GM12872 (cell line): ENCODE results near the gene TSEN34.
"Not testable (repeated sequence)": the region's sequence is repeated elsewhere in the genome, so short reads cannot be mapped to it uniquely, and the experiment has no call there.

ENCODE experiments used
- TF ChIP-seq, protein P1 (sequence below): IDR thresholded peaks from 3 replicates; pipeline ENCODE4 v1.5.1; 2011; ENCODE audit warnings: low read depth, mild to moderate bottlenecking, low read length, moderate library complexity; ENCODE audit not compliant: insufficient read depth

The TSEN34 gene

GRCh38 chr19:54211235-54211634 lies 20.1 kb downstream of the TSEN34 start:
- TF ChIP-seq, protein P1, sequence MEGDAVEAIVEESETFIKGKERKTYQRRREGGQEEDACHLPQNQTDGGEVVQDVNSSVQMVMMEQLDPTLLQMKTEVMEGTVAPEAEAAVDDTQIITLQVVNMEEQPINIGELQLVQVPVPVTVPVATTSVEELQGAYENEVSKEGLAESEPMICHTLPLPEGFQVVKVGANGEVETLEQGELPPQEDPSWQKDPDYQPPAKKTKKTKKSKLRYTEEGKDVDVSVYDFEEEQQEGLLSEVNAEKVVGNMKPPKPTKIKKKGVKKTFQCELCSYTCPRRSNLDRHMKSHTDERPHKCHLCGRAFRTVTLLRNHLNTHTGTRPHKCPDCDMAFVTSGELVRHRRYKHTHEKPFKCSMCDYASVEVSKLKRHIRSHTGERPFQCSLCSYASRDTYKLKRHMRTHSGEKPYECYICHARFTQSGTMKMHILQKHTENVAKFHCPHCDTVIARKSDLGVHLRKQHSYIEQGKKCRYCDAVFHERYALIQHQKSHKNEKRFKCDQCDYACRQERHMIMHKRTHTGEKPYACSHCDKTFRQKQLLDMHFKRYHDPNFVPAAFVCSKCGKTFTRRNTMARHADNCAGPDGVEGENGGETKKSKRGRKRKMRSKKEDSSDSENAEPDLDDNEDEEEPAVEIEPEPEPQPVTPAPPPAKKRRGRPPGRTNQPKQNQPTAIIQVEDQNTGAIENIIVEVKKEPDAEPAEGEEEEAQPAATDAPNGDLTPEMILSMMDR: no peak

DNA sequence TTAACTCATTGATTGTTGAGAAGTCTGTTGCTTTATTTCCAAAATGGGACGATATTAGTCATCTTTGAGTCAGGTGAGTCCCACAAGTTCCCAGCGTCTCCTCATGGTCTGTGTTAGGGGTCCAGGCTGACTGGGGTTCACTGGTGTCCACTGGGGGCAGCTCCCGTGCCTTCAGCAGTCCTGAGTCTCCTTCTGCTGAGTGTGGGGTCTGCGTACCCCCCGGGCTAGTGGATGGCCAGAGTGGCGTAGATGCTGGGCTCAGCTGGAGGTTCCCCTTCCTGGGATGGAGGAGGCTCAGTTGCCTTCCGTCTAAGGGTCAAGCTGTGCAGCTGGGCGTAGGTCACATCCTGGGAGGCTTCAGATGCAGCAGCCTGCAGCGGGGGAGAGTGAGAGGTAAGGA lies 25.8 kb downstream of the TSEN34 start:
- TF ChIP-seq, protein P1: no peak

- TF ChIP-seq, protein P1: no peak
These were observed 27.2 kb downstream of the TSEN34 start for GRCh38 chr19:54218259-54218658.

- TF ChIP-seq, protein P1: no peak
These were observed 28.0 kb downstream of the TSEN34 start for GRCh38 chr19:54218960-54219661.

DNA sequence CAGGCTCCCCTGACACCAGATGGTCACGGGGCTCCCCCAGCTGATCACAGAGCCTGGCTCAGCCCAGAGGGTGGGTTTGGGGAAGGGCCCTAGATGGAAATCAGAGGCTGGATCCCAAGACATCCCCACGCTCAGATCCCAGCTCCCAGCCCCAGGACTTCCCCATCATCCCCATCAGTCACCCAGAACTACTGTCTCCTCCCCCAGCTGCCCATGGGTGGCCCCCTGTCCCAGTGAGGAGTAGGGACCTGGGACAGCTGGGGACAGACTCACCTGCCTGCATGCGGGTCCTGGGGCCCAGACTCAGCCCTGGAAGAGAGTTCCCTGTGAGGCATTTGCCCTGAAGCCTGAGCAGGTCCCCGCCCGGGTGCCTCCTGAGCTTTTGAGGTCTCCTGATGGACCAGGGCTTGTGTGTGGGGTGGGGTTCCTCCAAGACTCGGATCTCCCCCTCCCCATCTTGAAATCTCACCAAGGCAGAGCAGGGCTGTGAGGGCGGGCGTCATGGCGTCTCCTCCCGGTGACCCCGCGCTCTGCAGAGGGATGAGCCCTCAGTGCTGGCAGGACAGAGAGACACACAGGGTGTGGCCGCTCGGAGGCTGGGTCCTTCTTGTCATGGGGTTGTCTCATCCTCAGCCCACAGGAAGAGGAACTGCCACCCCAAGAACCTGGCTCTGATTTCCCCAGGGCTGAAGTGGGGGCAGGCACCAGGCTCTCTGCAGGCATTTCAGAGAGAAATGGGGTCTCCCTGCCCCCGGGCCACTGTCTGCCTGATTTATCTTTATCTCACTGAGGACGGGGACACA lies 31.6 kb downstream of the TSEN34 start, which contains the start of gene LILRB3:
Gene LILRB3 (minus strand): TSS at position 534 of the 803 bp plus-strand sequence. CDS start 31 bp downstream, at position 503.
- TF ChIP-seq, protein P1: not testable (repeated sequence)

DNA sequence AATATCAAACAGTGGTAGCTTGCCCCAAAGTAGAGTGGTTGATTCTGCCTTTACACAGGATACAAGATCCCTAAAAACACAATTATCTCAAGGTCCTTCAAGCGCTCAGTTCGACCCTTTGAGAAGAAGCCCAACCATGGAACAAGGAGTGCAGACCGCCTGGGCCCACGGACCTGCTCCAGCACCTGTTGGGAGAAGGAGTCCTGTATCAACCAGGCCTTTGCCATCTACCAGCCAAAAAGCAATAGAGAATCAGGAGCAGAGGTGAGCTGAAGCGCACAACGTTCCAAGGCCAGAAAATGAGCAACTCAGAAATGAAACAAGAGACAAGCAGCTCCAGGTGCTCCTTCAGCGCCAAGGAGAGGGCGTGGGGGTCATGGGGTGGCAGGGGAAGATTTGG lies 38.0 kb downstream of the TSEN34 start:
- TF ChIP-seq, protein P1: no peak

DNA sequence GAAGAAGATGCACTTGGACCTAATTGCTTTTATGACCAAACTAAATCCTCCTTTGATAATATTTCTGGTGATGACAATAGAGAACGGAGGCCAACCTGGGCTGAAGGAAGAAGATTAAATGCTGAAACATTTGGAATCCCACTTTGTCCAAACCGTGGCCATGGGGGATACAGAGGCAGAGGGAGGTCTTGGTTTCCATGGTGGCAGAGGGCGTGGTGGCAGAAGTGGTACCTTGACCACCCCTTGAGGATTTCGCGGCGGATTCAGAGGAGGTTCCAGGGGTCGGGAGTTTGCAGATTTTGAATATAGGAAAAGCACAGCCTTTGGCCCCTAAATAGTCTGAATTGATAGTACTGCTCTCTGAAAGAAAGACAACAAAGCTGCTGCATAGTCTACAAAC lies 38.9 kb downstream of the TSEN34 start:
- TF ChIP-seq, protein P1: no peak
